HCEC 1CT (cell line): ENCODE results near the gene FAM184A.
"Not testable (repeated sequence)": the region's sequence is repeated elsewhere in the genome, so short reads cannot be mapped to it uniquely, and the experiment has no call there.

Source experiments
- DNase-seq: peaks from one replicate; pipeline ENCODE4 v3.0.0-alpha.2; 2017

Gene FAM184A

DNA sequence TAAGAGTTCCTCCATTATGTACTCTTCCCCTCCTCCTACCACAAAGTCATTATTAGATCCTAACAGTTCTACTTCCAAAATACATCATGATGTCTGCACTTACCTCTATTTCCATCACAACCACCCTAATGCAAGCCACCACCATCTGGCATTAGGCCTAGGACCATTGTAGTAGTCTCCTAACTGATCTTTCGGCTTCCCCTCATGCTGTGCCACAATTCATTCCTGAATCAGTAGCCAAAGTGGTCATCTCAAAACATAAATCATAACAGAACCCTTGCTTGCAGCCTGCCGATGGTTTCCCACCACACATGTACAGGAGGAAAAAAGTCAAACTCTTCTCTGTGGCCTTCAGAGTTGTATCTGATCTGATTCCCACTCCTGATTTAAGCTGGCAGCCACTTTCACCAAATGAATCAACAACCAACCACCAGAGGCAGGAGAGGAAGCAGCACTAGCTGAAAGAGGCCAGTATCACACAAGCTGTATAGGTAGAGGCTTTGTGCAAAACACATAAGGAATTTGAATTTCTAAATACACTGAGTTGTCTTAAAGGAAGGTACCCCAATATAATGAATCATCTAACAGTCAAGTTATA is 26.1 kb downstream of the FAM184A start:
- no peak for DNase-seq

DNA sequence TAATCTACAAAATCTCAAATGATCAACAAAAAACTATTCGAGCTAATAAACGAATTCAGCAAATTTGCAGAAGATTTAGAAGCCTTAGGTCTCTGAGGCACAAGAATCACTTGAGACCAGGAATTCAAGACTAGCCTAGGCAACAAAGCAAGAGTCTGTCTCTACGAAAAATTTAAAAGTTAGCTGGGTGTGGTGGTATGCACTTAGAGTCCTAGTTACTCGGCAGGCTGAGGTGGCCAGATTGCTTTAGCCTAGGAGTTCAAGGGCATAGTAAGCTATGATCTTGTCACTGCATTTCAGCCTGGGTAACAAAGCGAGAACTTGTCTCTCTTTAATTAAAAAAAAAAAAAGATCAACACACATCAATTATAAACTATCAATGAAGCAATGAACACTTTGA is 34.2 kb downstream of the FAM184A start:
- no peak for DNase-seq

DNA sequence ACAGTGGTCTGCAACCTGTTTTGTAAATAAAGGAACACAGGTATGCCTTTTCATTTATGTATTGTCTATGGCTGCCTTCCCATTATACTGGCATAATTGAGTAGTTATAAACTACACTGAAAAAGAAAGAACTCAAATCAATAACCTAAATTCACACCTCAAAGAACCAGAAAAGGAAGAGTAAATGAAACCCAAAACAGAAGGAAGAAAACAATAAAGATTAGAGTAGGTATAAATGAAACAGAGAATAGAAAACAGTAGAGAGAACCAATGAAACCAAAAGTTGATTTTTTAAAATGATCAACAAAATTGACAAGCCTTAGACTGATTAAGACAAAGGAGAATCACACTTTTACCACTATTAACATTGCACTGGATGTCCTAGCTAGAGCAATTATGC is 34.7 kb downstream of the FAM184A start:
- no peak for DNase-seq

DNA sequence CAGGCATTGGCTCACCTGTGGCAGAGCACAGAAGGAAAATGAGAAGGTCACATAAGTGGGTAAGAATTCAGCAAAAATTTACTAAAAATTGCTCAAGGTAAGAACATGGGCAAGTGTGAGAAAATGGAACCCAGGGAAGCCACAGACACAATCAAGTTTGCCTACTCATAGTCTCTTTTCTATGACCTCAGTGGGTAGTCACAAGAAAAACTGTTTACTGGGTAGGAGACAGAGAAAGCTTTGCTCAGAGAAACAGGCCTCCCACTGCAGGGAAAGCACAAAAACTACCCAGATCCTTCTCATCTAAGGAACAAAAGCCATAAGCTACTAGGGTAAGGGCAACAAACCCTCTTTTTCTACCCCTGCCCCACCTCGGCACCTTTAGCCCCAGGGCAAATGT is 35.2 kb downstream of the FAM184A start:
- DNase-seq: no peak

DNA sequence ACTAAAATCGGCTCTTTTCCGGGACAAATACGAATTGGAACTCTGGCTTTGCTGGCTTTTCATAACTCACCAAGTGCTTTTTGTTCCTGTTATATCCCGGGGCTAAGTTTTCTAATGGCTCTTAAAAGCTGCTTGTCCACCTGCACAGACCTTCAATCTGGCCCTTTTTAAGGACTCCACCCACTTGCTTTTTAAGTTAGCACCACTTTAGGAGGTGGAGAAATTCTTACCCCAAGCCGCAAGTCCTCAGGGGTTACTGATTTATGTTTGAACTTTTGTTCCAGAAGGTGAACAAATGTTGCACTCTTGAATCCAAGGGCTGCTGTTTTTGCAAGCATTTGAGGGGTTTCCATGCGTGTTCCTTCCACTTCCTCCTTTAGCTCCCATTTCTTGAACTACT is 37.8 kb downstream of the FAM184A start:
- no peak for DNase-seq

DNA sequence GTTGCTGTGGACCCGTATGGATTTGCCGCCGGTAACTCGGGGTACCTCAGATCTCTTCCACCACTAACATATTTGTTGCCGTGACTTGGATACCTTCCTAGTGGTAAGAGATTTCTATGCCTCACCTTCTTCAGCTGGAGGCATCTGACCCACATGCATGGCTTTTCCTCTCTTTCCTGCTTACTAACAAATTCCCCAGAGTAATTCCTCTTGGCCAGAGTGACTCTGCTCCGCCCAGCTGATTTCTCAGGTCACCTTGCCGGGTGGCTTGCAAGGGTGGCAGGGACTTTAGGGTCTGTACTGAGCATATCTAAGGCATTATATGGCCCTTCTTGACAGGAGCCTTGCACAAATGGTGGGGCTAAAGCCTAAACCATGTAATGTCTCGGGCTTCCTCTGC is 38.2 kb downstream of the FAM184A start:
- no peak for DNase-seq

DNA sequence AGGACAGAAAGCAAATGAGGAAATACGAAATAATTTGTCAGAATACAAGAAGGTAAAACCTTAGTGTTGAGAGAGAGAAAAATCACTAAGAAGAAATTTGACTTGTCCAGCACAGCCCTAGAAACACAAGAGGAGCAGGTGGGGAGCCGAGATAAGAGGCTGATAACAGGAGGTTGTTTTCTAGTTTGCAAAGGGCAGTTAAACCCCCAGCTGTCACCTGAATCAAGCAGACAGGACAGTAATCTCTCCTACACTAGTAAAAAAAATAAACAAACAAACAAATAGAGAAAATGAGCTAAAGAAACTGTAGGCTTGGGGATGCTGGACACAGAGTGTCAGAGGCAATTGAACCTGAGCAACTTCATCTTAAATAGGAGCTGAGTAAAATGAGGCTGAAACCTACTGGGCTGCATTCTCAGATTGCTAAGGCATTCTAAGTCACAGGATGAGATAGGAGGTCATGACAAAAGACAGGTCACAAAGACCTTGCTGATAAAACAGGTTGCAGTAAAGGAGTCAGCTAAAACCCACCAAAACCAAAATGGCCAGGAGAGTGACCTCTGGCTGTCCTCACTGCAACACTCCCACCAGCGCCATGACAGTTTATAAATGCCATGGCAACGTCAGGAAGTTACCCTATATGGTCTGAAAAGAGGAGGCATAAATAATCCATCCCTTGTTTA is 40.4 kb downstream of the FAM184A start:
- DNase-seq: no peak

DNA sequence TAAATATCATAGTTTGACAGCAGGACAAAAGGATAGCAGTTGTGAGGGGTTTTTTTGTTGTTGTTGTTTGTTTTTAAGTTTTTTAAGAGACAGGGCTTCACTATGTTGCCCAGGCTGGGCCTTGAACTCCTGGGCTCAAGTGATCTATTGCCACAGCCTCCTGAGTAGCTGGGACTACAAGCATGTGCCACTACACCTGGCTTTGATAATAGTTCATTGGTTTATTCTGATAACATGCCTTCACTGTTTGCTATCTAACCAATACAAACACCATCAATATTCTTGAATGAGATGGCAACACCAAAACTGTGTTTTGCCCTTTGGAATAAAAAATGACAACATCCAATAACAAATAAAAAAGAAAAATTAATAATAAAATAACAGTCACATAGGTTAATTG is 41.2 kb downstream of the FAM184A start:
- DNase-seq: no peak

DNA sequence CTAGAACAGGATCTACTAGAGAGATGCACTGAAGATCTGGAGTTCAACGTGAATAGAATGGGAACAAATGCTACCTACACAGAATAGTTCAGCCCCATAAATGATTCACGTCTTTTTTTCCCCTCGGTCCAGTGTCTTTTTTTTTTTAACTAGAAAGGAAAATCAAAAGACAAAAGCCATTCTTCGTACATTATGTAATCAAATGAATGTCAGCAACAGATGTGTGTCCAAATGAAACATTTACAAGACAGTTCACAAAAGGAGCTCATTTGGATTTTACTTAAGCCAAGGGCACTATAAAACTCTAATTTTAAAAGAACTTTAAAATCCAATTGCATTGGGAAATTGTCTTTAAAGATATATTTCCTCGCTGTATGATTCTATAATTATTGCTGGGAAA is 42.4 kb downstream of the FAM184A start:
- DNase-seq: no peak

DNA sequence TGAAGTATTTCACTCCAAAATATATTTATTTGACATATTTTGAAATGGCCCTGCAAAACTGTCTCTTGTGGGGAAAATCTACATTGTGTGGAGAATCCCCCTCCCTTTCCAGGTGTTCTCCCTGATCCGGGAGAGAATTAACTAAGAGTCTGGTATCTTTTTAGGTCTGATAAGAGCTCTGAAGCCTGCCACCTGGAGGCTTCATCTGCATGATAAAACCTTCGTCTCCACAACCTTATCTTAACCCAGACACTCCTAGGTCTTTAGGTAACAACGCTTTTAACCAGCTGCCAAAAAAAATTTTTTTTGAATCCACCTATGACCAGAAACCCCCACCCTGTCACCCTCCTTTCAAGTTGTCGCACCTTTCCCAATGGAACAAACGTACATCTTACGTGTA is 43.0 kb downstream of the FAM184A start:
- no peak for DNase-seq

DNA sequence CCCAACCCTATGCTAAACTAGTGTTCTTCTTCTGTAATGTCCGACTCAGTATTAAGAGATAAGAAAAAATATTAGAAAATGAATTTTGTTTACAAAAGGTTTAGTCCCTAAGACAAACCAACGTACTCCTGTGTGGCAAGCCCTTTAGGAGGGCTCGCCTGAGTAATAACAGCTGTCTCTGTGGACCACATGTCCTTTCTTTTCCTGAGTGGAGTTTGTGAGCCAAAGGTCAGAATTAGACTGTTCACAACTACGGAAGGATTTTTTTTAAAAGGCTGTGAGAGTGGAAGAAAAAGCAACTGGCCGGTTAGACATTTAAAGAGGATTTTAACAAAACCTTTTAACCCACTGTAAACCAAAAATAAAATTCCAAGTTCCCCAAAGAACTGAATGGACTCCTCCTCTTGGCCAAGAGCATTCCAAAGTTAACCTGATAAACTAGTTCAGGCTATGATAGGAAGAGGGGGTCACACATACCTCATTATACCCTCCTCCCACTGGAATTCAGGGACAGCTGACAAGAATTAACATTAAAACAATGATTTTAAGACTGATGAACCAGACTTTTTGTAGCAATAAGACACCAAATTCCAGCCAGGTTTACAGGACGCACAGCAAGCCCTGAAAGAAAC is 43.5 kb downstream of the FAM184A start:
- no peak for DNase-seq

DNA sequence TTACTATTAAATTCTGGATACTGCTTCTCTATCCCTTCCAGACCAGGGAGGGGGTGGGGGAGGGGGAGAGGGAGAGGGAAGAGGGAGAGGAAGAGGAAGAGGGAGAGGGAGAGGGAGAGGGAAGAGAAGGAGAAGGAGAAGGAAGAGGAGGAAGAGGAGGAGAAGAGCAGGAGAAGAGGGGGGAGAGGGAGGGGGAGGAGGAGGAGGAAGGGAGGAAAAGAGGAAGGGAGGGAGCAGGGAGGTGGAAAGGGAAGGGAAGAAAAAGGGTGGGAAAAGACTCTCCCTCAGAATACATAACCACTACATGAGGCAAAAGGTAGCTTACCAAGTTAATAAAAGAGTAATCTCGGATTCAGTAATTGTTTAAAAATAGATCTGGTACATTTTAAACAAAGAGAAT is 46.0 kb downstream of the FAM184A start:
- no peak for DNase-seq

DNA sequence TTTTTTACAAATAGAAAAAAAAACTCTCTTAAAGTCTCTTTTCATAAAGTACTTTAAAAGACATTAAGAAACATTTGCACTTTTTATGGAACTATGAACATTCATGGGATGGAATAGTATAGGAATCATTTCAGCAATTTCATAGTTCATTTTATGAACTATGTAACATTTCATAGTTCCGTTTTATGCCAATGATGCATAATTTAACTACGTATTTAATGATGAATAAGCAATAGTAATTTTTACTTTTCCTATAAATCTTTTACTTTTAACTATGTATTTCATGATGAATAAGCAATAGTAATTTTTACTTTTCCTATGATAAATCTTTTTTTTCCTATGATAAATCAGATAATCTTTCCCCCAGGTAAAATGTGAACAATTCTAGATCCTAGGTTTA is 47.7 kb downstream of the FAM184A start:
- DNase-seq: no peak

DNA sequence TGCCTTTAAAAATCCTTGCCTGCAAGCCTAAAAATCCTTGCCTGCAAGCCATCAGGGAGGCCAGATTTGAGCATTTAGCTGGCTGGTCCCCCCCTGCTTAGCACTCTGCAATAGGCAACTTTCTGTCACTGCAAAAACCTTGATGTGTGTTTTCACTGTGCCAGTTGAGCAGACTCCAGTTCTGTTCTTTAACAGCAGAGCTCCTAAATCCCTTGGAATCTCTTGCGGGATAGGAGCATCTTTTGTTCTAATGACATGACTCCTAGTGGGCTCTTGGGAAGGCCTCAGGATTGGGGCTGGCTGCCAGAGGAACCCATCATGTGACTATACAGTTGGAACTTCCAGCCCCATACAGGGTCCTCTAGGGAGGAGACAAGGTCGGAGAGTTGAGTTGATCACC is 50.4 kb downstream of the FAM184A start:
- DNase-seq: no peak

DNA sequence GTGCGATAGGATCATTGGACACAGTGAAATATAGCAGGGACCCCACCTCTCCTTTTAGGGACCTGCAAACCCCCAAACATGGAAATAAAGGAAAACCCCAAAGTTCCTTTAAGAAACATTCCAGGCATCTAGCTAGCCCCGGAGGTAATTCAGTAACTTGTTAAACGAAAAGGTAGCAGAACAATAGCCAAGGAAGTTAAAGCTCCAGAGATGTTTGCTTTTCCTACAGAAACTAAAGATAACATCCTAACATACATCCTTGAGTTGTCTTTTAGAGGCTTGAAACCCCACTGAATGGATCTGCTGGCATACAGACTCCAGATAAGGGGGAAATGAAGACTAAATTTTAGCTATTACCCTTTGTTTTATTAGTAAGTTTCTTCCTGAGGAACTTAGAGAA is 51.0 kb downstream of the FAM184A start:
- no peak for DNase-seq

DNA sequence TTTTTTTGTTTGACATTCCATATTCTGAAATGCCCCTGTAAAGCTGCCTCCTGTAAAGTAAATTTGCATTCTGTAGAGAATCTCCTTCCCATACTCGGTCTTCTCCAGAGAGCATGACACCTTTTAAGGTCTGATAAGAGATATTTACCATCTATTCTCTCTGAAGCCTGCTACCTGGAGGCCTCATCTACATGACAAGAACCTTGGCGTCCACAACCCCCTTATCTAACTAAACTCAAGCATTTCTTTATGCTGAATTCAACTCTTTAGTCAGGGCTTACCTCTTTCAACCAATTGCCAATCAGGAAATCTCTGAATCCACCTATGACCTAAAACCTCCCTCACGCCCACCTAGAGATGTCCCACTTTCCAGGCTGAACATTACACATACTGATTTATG is 51.6 kb downstream of the FAM184A start:
- no peak for DNase-seq

DNA sequence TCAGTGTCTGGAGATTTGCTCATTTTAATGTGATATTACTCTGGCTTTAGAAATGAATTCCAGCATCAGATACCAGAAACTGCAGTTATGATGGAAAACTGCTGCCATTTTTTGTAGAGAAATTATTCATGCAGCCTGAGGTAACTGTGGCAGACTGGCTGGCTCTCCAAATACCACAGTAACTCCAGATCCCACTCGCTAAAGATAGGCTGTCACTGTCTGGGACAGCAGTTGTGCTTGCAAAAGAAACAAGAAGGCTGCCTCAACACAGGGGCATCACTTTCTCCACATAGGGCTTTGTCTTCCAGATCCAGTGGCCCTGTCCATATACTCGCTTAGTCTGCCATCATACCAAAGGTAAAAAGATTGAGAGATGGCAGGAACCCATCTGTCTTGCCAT is 52.7 kb downstream of the FAM184A start:
- DNase-seq: no peak

DNA sequence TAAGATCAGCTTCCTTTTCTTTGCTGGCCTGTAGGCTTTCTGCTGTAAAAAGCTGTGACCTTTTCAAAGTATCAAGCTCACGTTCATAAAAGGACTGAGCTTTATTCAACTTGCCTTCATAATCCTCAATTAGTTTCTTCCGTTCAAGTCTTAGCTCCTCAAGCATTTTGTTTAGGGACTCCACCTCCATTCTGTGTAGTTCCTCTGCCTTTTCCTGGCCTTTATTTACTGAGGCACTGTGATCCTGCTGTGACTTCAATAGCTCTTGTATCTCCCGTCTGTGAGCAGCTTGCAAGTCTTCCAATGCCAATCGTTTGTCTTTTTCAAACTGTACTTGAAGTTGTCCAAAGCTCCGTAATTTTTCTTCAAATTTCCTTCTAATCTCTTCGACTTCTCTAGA is 54.4 kb downstream of the FAM184A start:
- no peak for DNase-seq

DNA sequence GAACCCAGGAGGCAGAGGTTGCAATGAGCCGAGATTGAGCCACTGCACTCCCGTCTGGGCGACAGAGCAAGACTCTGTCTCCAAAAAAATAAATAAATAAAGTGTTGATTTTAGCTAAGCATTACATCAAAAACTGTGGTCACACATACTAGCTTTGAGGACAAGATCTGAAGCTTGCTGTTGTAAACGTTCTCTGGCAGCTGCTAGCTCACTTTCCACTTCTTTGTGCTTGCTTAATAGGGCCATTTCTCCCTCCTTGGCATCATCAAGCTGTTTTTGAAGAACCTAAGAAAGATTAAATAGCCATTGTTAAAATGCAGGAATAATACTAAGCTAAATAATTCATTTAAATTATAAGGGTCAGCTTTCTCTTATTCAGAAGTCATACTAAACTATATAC is 55.7 kb downstream of the FAM184A start:
- DNase-seq: no peak

DNA sequence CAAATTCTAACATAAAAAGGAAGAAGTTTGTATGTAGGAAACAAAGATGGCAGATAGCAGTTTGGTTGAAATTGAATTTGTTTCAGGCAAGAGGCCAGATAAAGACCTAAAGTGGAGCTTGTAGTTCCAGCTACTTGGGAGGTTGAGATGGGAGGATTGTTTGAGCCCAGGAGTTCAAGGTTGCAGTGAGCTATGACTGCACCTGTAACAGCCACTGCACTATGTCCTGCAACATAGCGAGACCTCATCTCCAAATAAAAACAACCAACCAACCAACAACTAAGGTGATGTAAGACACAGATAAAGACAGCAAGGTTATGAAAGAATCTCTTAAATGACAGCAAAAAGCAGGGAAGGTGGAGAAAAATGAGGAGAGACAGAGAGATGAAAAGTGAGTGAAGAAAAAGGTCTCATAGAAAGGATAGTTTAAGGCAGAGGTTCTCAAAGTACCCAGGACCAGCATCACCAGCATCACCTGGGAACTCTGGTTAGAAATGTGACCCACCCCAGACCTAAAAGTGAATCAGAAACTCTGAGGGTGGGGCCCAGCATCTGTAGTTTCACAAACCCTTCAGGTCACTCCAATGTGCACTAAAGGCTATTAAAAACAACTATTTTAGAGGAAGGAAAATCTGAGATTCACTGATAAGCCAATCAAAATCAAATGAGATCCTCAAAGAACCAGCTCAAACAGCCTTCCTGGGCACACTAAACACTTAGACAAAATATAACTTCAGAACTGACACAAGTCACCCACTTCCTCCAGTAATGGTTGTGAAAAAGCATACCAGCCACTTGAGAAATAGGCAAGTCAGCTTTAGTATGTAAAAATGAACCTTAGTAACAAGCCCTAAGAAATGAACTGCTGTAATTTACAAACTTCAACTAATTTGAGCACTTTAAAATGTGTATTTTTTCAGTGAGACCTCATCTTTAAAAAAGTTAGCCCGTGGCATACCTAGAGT is 57.6 kb downstream of the FAM184A start:
- DNase-seq: no peak

DNA sequence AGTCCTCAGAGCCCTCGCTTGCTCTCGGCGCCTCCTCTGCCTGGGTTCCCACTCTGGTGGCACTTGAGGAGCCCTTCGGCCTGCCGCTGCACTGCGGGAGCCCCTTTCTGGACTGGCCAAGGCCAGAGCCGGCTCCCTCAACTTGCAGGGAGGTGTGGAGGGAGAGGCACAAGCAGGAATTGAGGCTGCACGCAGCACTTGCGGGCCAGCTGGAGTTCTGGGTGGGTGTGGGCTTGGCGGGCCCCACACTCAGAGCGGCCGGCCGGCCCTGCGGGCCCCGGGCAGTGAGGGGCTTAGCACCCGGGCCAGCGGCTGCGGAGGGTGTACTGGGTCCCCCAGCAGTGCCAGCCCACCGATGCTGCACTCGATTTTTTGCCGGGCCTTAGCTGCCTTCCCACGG is 63.3 kb downstream of the FAM184A start:
- not testable (repeated sequence) for DNase-seq

DNA sequence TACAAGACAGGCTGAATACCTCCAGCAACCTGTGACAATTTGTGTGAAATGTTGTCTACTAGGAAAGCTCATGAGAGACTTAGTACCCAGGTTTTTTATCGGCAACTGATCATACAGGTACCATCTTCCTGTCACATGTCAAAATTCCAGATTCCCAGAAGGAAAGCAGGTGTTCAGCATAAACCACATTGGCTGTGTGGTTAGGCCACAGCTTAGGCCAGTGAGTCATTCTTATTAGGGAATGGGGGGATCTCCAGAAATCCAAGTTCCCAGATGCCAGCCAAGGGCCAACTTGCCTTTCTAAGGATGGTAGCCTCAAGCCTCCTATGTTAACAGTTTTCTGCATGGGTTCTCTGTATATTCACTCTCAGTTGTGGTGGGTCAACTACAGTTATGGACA is 65.9 kb downstream of the FAM184A start:
- DNase-seq: no peak

DNA sequence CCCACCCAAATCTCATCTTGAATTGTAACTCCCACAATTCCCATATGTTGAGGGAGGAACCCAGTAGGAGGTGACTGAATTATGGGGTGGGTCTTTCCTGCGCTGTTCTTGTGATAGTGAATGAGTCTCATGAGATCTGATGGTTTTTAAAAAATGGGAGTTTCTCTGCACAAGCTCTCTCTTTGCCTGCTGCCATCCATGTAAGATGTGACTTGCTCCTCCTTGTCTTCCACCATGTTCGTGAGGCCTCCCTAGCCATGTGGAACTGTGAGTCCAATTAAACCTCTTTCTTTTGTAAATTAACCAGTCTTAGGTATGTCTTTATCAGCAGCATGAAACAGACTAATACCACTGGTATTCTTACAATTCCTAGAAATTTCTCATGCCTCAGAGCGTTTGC is 69.2 kb downstream of the FAM184A start:
- DNase-seq: not testable (repeated sequence)

DNA sequence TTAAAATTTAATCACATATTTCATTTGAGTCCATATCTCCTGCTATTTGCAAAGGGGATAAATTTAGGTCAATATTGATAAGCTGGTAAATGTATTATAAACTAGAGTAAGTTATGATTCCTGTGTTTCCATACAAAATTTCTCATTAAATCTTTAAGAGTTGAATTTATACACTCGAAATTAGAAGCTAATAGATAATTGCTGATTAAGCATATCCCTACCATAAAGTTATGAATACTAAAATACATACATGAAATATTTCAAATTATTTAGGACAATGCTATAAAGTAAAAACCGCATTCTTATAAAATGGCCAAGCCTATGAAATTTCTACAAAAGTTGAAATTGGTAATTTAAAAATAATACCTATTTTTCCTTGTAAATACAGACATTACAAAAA is 71.5 kb downstream of the FAM184A start:
- DNase-seq: no peak
